HG02588 (cell line): ENCODE results near the gene ADAMTS13.

Source experiments
- ATAC-seq: cut with Tn5 transposase; IDR thresholded peaks from one replicate; pipeline ENCODE4 v1.9.1; 2021; ENCODE audit warnings: mild to moderate bottlenecking, moderate library complexity; ENCODE audit not compliant: unreplicated experiment

Gene ADAMTS13

DNA sequence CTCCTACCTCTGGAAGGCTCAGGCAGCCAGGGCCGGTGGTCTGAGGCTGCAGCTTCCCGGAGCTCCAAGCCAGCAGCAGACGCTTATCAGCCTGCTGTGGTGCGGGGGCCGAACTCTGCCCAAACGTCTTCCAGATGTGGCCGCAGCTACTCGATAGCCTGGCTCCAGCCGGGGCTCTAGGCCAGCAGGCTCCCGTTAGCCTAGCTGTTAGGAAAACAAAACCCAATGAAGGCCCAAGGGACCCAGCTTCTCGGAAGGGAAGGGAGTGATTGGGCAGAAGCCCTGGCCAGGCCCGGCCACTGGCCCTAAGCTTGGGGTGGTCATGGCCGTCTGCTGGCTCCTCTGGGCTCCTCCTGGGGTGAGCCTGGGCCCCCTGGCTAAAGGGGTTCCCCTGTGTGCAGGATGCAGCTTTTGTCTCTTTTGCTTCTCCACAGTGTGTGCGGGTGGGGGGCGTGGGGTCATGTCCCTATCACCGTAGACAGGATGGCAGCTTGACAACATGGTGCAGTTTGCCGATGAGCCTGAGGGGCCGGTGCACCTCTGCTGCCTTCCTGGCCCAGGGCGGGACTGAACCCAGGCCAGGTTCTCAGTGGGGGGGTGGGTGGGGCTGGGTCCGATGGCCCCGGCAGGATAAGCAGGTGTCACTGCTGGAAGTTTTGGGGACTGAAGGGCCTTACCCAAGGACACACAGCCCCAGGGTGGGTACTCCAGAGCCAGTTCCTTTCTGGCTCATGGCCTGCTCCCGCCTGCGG, 83.9 kb downstream of the ADAMTS13 start:
- ATAC-seq = no peak

DNA sequence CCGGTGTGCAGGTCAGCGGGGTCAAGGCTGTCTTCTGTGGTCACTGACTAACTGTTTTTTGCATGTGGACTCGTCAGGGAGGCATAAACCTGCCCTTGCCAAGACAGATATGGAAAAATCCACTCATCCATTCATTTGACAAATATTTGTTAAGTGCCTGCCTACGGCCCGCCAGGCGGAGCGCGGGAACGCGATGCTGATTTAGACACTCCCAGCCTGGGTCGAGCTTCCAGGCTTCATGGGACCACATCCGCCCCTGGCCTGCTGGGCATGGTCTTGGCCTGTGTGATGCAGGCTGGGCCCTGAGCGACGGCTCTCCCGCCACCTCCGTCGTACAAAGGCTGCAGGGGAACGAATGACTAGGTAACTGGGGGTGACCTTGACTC, 84.5 kb downstream of the ADAMTS13 start:
- ATAC-seq = no peak

DNA sequence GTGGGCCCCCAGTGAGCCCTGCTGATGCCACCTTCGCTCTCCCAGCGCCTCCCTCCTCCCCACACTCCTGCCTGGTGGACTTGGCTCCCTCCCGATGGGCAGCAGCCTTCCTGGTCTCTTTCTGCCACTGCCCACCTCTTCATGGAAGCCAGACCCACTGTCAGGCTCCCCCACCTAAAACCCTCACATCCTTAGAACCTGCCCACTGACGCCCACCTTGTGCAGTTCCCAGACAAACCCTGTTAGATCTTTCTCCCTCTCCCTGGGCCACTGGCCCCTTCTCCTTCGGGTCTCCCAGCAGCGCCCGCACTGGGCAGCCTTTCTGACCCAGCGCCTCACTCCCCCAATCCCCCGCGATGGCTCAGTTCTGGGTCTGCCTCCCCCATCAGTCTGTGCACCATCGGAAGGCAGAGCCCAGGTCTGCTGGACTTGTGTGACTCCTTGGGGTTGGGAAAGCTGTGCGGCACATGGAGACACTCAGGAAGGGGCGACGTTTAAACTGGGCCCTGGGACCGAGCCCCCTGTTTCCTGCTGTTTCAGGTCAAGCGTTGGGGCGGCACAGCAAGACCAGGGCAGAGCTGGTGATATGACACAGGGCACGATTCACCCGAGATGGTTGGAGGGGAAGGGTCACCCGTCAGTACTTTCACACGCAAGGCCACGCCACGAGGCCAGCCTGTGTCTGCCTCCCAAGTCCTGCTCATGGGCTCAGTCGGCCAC, 85.2 kb downstream of the ADAMTS13 start:
- ATAC-seq = no peak

DNA sequence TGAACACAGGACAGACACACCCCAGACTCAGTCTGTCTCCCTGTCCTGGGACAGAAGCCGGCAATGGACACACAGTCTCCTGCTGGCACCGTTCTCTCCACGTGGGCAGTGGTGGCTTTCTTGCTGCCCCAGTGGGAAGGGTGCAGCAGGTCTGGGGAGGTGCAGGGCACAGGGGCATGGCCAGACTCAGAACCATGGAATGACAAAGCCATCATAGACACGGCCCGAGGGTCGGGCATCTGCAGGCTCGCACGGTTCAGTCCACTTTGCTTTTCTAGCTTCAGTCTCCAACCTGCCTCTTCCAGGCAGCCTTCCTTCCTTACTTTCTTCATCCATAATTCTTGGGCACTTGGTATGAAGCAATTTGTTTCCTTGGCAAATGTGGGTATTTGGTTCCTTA, 85.9 kb downstream of the ADAMTS13 start:
- no peak for ATAC-seq
